GM12878 (cell line): Measurements from ENCODE around the gene PRSS56. TPM values are rescaled to one million over a fixed set of nuclear protein-coding genes. Genes with fewer than 3 reads are reported as not detected.

Source experiments
- ATAC-seq: fragments of 200-7000 bp; cut with Tn5 transposase; 3 replicates; pipeline ENCODE4 v1.9.1; 2020; ENCODE audit warnings: mild to moderate bottlenecking, moderate library complexity
- BruUV-seq: library from RNA; stranded (reverse); fragments of 400-500 nt; replicated peaks from 2 replicates; lab custom pipeline; 2021; lab: Mats Ljungman, UMichigan
- CTCF ChIA-PET: fragments of 300-600 bp; sonication (Branson Sonifier 250); formaldehyde crosslinking; extraction: SDS; loops from one replicate; lab custom pipeline; 2021; ENCODE audit warnings: inconsistent platforms; lab: Yijun Ruan, JAX
- POLR2A ChIA-PET: fragments of 350-600 bp; formaldehyde crosslinking; extraction: SDS; loops from one replicate; lab custom pipeline; 2021; ENCODE audit warnings: inconsistent platforms; lab: Charles Lee
- RAD21 ChIA-PET: fragments of 300-600 bp; sonication (Branson Sonifier 250); formaldehyde crosslinking; loops from one replicate; lab custom pipeline; 2023; ENCODE audit warnings: antibody characterized with exemption; ENCODE audit not compliant: unreplicated experiment; lab: Charles Lee
- SMC1A ChIA-PET: fragments of 300-600 bp; sonication (Branson Sonifier 250); formaldehyde crosslinking; loops from one replicate; lab custom pipeline; 2023; ENCODE audit not compliant: unreplicated experiment, uncharacterized antibody; lab: Charles Lee
- DNase-seq: peaks from one replicate; pipeline ENCODE4 v3.0.0-alpha.2; 2011; ENCODE audit warnings: low read depth, low spot score
- FAIRE-seq: peaks from 3 replicates; lab custom pipeline; 2011; peaks lifted over from hg19 to GRCh38; lab: Jason Lieb, UNC
- H2AFZ ChIP-seq: 2 replicates; pipeline ENCODE4 v1.6.0; 2011; ENCODE audit warnings: low read depth, low read length, control low read depth; ENCODE audit not compliant: control insufficient read depth
- H3K27ac ChIP-seq: 2 replicates; pipeline ENCODE4 v1.5.1; 2011; ENCODE audit warnings: control low read depth; ENCODE audit not compliant: control insufficient read depth, insufficient read depth
- H3K27me3 ChIP-seq, 2 experiments: replicated peaks in 1 of 2; 2 replicates each; pipeline versions ENCODE4 v1.6.0 to v1.6.1; 2011; ENCODE audit warnings: low read length in 1 of 2; ENCODE audit not compliant: control insufficient read depth in 2 of 2, insufficient read depth in 2 of 2
- H3K36me3 ChIP-seq, 2 experiments: 2 replicates each; pipeline ENCODE4 v1.5.1; 2011; ENCODE audit warnings: low read length in 1 of 2; ENCODE audit not compliant: control insufficient read depth in 2 of 2, insufficient read depth in 2 of 2
- H3K4me1 ChIP-seq: 2 replicates; pipeline ENCODE4 v1.6.1; 2011; ENCODE audit warnings: mild to moderate bottlenecking, low read length, moderate library complexity, mixed read lengths; ENCODE audit not compliant: control insufficient read depth, insufficient read depth
- H3K4me2 ChIP-seq: 2 replicates; pipeline ENCODE4 v1.6.0; 2011; ENCODE audit warnings: control low read depth; ENCODE audit not compliant: control insufficient read depth, insufficient read depth
- H3K4me3 ChIP-seq: fragments of 200-600 bp; sonication (generic); 2 replicates; pipeline ENCODE4 v1.5.1; 2016
- H3K79me2 ChIP-seq: 2 replicates; pipeline ENCODE4 v1.6.0; 2011; ENCODE audit warnings: low read length; ENCODE audit not compliant: control insufficient read depth, insufficient read depth
- H3K9ac ChIP-seq: 2 replicates; pipeline ENCODE4 v1.8.0; 2011; ENCODE audit warnings: low read length, control low read depth, mixed read lengths; ENCODE audit not compliant: control insufficient read depth, insufficient read depth
- H3K9me3 ChIP-seq: replicated peaks from 3 replicates; pipeline ENCODE4 v1.5.1; 2011; ENCODE audit warnings: mild to moderate bottlenecking, low read length; ENCODE audit not compliant: control insufficient read depth, insufficient read depth
- H4K20me1 ChIP-seq: 2 replicates; pipeline ENCODE4 v1.6.0; 2011; ENCODE audit not compliant: control insufficient read depth, insufficient read depth
- BCL11A ChIP-seq: IDR thresholded peaks from 2 replicates; pipeline ENCODE4 v1.6.1; 2011; ENCODE audit warnings: low read depth, low read length
- BHLHE40 ChIP-seq, 2 experiments: fragments of 450-650 bp in 1 of 2; IDR thresholded peaks; 2 replicates each; pipeline ENCODE4 v1.6.1; 2011 to 2017; ENCODE audit warnings: low read depth in 2 of 2, borderline replicate concordance in 1 of 2, improper control_type of control experiment in 1 of 2, low read length in 1 of 2, mild to moderate bottlenecking in 1 of 2
- BMI1 ChIP-seq: fragments of 450-650 bp; IDR thresholded peaks from 2 replicates; pipeline ENCODE4 v1.6.1; 2016; ENCODE audit warnings: mild to moderate bottlenecking, moderate library complexity, borderline replicate concordance
- CEBPZ ChIP-seq: fragments of 150-350 bp; IDR thresholded peaks from 2 replicates; pipeline ENCODE4 v1.6.1; 2016; ENCODE audit warnings: low read depth, low read length
- CREM ChIP-seq: IDR thresholded peaks from 2 replicates; pipeline ENCODE4 v1.6.1; 2014; ENCODE audit warnings: antibody characterized with exemption, low read depth
- MEF2B ChIP-seq: fragments of 450-650 bp; IDR thresholded peaks from 2 replicates; pipeline ENCODE4 v1.6.1; 2018; ENCODE audit warnings: mild to moderate bottlenecking, moderate library complexity; ENCODE audit not compliant: partially characterized antibody, poor library complexity, severe bottlenecking
- NFIC ChIP-seq: IDR thresholded peaks from 2 replicates; pipeline ENCODE4 v1.6.1; 2012; ENCODE audit warnings: low read depth, mild to moderate bottlenecking, inconsistent platforms, low read length, moderate library complexity
- PKNOX1 ChIP-seq: fragments of 450-650 bp; IDR thresholded peaks from 2 replicates; pipeline ENCODE4 v1.6.1; 2016; ENCODE audit warnings: mild to moderate bottlenecking
- POLR2AphosphoS5 ChIP-seq: IDR thresholded peaks from 2 replicates; pipeline ENCODE4 v1.6.1; 2011; ENCODE audit warnings: mild to moderate bottlenecking, low read length, inconsistent platforms
- SMAD5 ChIP-seq: IDR thresholded peaks from 2 replicates; pipeline ENCODE4 v1.6.1; 2016; ENCODE audit warnings: antibody characterized with exemption, low read depth
- WGBS: methylation state at CpG from one replicate; pipeline ENCODE4 v1.1.6; 2016; ENCODE audit warnings: low lambda C conversion rate; ENCODE audit not compliant: insufficient replicate concordance, insufficient coverage; ENCODE audit errors: missing lambda C conversion rate; 5-methylcytosine and 5-hydroxymethylcytosine counted together
- in situ Hi-C: fragments of 300-500 bp; cut with MboI; formaldehyde crosslinking; loops from 9 replicates; pipeline ENCODE4 v1.14.3; 2018; ENCODE audit warnings: mixed read lengths
- intact Hi-C: fragments of 100-400 bp; cut with micrococcal nuclease; formaldehyde crosslinking; loops from one replicate; pipeline ENCODE4 v1.14.2; 2022; ENCODE audit not compliant: unreplicated experiment
- polyA plus RNA-seq, 11 experiments: library from polyadenylated mRNA; depleted of rRNA in 4 of 11; unstranded in 6 of 11; stranded (reverse) in 5 of 11; fragments of >200 nt; fragmentation: Nextera tagmentation in 4 of 11; fragmentation: Illumina TruSeq in 1 of 11; extraction: Ambion mirVana in 4 of 11; extraction: Trizol in 1 of 11; gene quantifications; 1 replicate in 1 of 11; 2 replicates in 10 of 11; pipeline versions ENCODE4 v1.2.1 to v1.2.3, GENCODE V29; 2011 to 2016; ENCODE audit warnings: inconsistent platforms in 2 of 11, missing spikeins in 2 of 11, low read depth in 1 of 11
- total RNA-seq, 4 experiments: library from RNA; depleted of rRNA in 3 of 4; stranded (reverse); fragments of >200 nt in 3 of 4; fragmentation: Illumina TruSeq in 1 of 4; extraction: Trizol in 1 of 4; gene quantifications; 2 replicates each; pipeline versions ENCODE4 v1.2.1 to v1.2.3, GENCODE V29; 2013 to 2021

PRSS56 gene
- total and polyA plus RNA-seq, 10 of the 15 experiments (the other 5 are each of a cell fraction or from before 2014, with no cell fraction given): not detected

- Histone ChIP-seq H3K9ac (no peak overlapping the region), H3K4me2 (no peak overlapping the region), H3K9me3 (no peaks in the 10 kb centered on the region), H3K36me3 (no peaks in the 10 kb centered on the region), H3K27ac (no peak overlapping the region), H3K79me2 (no peaks in the 10 kb centered on the region), H2AFZ (no peak overlapping the region), H3K4me1 (no peaks in the 10 kb centered on the region), H4K20me1 (no peaks in the 10 kb centered on the region), H3K27me3 (peaks cover 0 to 2% of the 10 kb centered on the region in 2 experiments; a peak in 1 of 4 replicates), H3K4me3 (no peak overlapping the region)
- RAD21 ChIA-PET: no interaction called here
- TF ChIP-seq NFIC (no peak), SMAD5 (no peak), BMI1 (no peak)
- 33% methylated on average over 7 of the region's 7 CpGs for WGBS
- POLR2A ChIA-PET: no interaction called here
- SMC1A ChIA-PET: no interaction called here
- DNase-seq (no peak), FAIRE-seq (no peak), ATAC-seq (no peak)
- in situ Hi-C loops: no loop called here
- intact Hi-C loops: no loop called here
- no TSS peak for BruUV-seq
- CTCF ChIA-PET: no interaction called here
Measured at GRCh38 chr2:232495292-232495691, 24.9 kb upstream of the PRSS56 start.

GRCh38 chr2:232496501-232497270 lies 23.5 kb upstream of the PRSS56 start:
- Histone ChIP-seq H3K27me3 (peaks cover 0 to 6% of the 10 kb centered on the region in 2 experiments; a peak in 3 of 4 replicates), H3K4me2 (no peak overlapping the region), H3K4me3 (no peak overlapping the region), H3K9me3 (no peaks in the 10 kb centered on the region), H3K4me1 (no peaks in the 10 kb centered on the region), H3K36me3 (no peaks in the 10 kb centered on the region), H3K9ac (no peak overlapping the region), H3K79me2 (no peaks in the 10 kb centered on the region), H4K20me1 (no peaks in the 10 kb centered on the region), H3K27ac (no peak overlapping the region), H2AFZ (no peak overlapping the region)
- no peak for ATAC-seq
- in situ Hi-C loops (no loop called here), intact Hi-C loops (no loop called here)
- 25% methylated on average over 20 of the region's 20 CpGs for WGBS
- ChIA-PET POLR2A (no interaction called here), SMC1A (no interaction called here), RAD21 (no interaction called here), CTCF (no interaction called here)
- no peak for DNase-seq
- no peak for FAIRE-seq
- BruUV-seq: no TSS peak
- 0 out of 4 replicates have a peak, but pooled peaks of 1 of the 2 experiments have one; percentile 11 for TF ChIP-seq BHLHE40 (IDR thresholded peaks at IDR 0.05; ENCODE audit: borderline replicate concordance in 1 of 2, low read depth in 2 of 2, low read length in 1 of 2)
- TF ChIP-seq MEF2B: no peak
- TF ChIP-seq BCL11A: no peak
- TF ChIP-seq CREM: no peak
- no peak for TF ChIP-seq POLR2AphosphoS5
- TF ChIP-seq PKNOX1: no peak
- TF ChIP-seq CEBPZ: no peak
